A549 (cell line): ENCODE measurements around the gene DNAJC18.

ENCODE experiments used
- CTCF ChIP-seq: fragments of >200 bp; sonication (Bioruptor Twin); formaldehyde crosslinking; IDR thresholded peaks from 3 replicates; pipeline ENCODE4 v1.5.1; 2016
- EHF ChIP-seq: fragments of 250-450 bp; sonication (Bioruptor Pico); IDR thresholded peaks from 2 replicates; pipeline ENCODE4 v1.5.0; 2020; ENCODE audit warnings: mild to moderate bottlenecking
- EHMT2 ChIP-seq: fragments of 200-600 bp; sonication (generic); IDR thresholded peaks from 2 replicates; pipeline ENCODE4 v1.6.1; 2016; ENCODE audit warnings: antibody characterized with exemption, low read depth, mild to moderate bottlenecking, moderate library complexity
- ESRRA ChIP-seq: fragments of 150-350 bp; IDR thresholded peaks from 2 replicates; pipeline ENCODE4 v1.6.1; 2014; ENCODE audit warnings: mild to moderate bottlenecking, low read length, borderline replicate concordance
- MAFK ChIP-seq: fragments of 450-650 bp; IDR thresholded peaks from 2 replicates; pipeline ENCODE4 v1.6.1; 2014; ENCODE audit not compliant: partially characterized antibody
- POLR2A ChIP-seq: IDR thresholded peaks from 2 replicates; pipeline ENCODE4 v1.6.1; 2012; ENCODE audit warnings: mild to moderate bottlenecking, low read length
- RAD21 ChIP-seq, 2 experiments: fragments of >200 bp in 1 of 2; sonication (Bioruptor Twin) in 1 of 2; formaldehyde crosslinking in 1 of 2; IDR thresholded peaks in 1 of 2; conservative IDR thresholded peaks in 1 of 2; 2 replicates in 1 of 2; 3 replicates in 1 of 2; pipeline ENCODE4 v1.6.1; 2012 to 2018; ENCODE audit warnings: inconsistent platforms in 1 of 2
- ZC3H11A ChIP-seq: fragments of 450-650 bp; IDR thresholded peaks from 2 replicates; pipeline ENCODE4 v1.6.1; 2014; ENCODE audit warnings: antibody characterized with exemption, mild to moderate bottlenecking

DNA sequence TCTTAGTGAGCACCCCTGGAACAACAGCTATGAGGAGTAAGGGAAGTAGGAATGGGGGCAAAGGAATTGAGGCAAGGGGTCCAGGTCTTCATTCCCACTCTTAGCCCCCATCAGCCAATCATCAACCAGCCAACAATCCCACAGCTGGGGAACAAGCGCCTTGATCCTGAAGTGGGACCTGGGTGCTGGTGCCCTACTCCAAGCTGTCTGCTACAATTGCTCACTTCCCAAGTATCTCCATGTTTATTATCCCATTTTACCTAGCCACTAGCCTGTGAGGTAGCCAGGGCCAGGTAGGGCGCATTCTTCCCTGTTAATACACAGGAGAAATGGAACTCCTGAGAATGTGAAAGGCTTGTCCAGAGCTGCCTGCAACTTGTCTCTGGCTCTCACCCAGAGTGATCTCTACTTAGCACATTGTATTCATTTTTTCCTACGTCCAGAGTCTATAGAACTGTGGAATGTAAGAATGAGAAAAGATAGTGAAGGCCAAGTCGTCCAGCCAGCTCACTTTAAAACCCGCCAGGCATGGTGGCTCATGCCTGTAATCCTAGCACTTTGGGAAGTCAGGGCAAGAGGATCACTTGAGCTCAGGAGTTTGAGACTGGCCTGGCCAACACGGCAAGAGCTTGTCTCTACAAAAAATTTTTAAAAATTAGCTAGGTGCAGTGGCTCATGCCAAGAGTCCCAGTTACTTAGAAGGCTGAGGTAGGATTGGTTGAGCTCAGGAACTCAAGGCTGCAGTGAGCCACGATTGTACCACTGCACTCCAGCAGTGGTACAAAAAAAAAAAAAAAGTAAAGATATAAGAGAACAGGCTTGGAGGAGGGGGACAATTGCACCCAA lies 6.2 kb upstream of the DNAJC18 start:
- no peak for TF ChIP-seq RAD21 (conservative IDR thresholded peaks at IDR 0.05 in 1 of 2, IDR thresholded peaks at IDR 0.05 in 1 of 2)
- no peak for TF ChIP-seq CTCF
- TF ChIP-seq POLR2A: no peak
- no peak for TF ChIP-seq ESRRA
- no peak for TF ChIP-seq MAFK
- no peak for TF ChIP-seq ZC3H11A
- TF ChIP-seq EHF (CRISPR knock-in tag): no peak
- no peak for TF ChIP-seq EHMT2
